H1 (cell line): Measurements from ENCODE around the gene ZNF511. TPM values are rescaled to one million over a fixed set of nuclear protein-coding genes. Genes with fewer than 3 reads are reported as not detected.

Experiments
- CTCF ChIA-PET: fragments of 300-600 bp; sonication (Branson Sonifier 250); formaldehyde crosslinking; loops from one replicate; lab custom pipeline; 2021; ENCODE audit not compliant: partially characterized antibody; lab: Charles Lee
- POLR2A ChIA-PET: fragments of 300-600 bp; sonication (Branson Sonifier 250); formaldehyde crosslinking; loops from one replicate; lab custom pipeline; 2021; ENCODE audit warnings: inconsistent platforms; ENCODE audit not compliant: partially characterized antibody; lab: Charles Lee
- DNase-seq, 2 experiments: peaks; one replicate each; pipeline versions ENCODE4 v3.0.0 to v3.0.0-alpha.2; 2010 to 2022; ENCODE audit warnings: low spot score in 2 of 2, low read depth in 1 of 2, mixed read lengths in 1 of 2
- FAIRE-seq: peaks from 2 replicates; lab custom pipeline; 2011; peaks lifted over from hg19 to GRCh38; lab: Jason Lieb, UNC
- H2AFZ ChIP-seq: 2 replicates; pipeline ENCODE4 v1.8.1; 2012; ENCODE audit warnings: low read length, inconsistent platforms
- H2AK5ac ChIP-seq: 2 replicates; pipeline ENCODE4 v1.6.1; 2013; ENCODE audit warnings: low read depth, low read length
- H2BK120ac ChIP-seq: replicated peaks from 2 replicates; pipeline ENCODE3; 2013; ENCODE audit warnings: low read depth, low read length, inconsistent platforms
- H2BK12ac ChIP-seq: 2 replicates; pipeline ENCODE4 v1.6.1; 2013; ENCODE audit warnings: low read depth, low read length
- H2BK15ac ChIP-seq: 2 replicates; pipeline ENCODE4 v1.6.1; 2013; ENCODE audit warnings: low read length
- H2BK20ac ChIP-seq: 2 replicates; pipeline ENCODE4 v1.6.1; 2013; ENCODE audit warnings: low read length
- H2BK5ac ChIP-seq: 2 replicates; pipeline ENCODE4 v1.6.1; 2013; ENCODE audit warnings: low read depth, low read length
- H3K14ac ChIP-seq: 2 replicates; pipeline ENCODE4 v1.6.1; 2013; ENCODE audit warnings: inconsistent platforms; ENCODE audit not compliant: insufficient read length
- H3K18ac ChIP-seq: 2 replicates; pipeline ENCODE4 v1.6.1; 2013; ENCODE audit warnings: low read length; ENCODE audit errors: extremely low read depth
- H3K23ac ChIP-seq: 2 replicates; pipeline ENCODE4 v1.6.1; 2013; ENCODE audit warnings: inconsistent platforms; ENCODE audit not compliant: insufficient read length
- H3K23me2 ChIP-seq: 2 replicates; pipeline ENCODE4 v1.6.1; 2013; ENCODE audit warnings: low read depth, low read length
- H3K27ac ChIP-seq: 2 replicates; pipeline ENCODE4 v1.6.1; 2011; ENCODE audit warnings: low read depth, low read length, inconsistent platforms
- H3K27me3 ChIP-seq, 4 experiments: replicated peaks in 1 of 4; 1 replicate in 1 of 4; 2 replicates in 3 of 4; pipeline versions ENCODE4 v1.6.1 to v1.8.1; 2011 to 2013; ENCODE audit warnings: low read length in 3 of 4, mild to moderate bottlenecking in 3 of 4, inconsistent platforms in 2 of 4, mixed read lengths in 2 of 4, moderate library complexity in 1 of 4; ENCODE audit not compliant: control insufficient read depth in 3 of 4, insufficient read depth in 3 of 4; ENCODE audit errors: extremely low read depth in 1 of 4
- H3K36me3 ChIP-seq, 4 experiments: 2 replicates each; pipeline versions ENCODE4 v1.6.1 to v1.8.1; 2011 to 2013; ENCODE audit warnings: mild to moderate bottlenecking in 4 of 4, low read length in 3 of 4, moderate library complexity in 2 of 4, control low read depth in 1 of 4, inconsistent platforms in 1 of 4; ENCODE audit not compliant: insufficient read depth in 4 of 4, control insufficient read depth in 2 of 4
- H3K4ac ChIP-seq: replicated peaks from 2 replicates; pipeline ENCODE3; 2013; ENCODE audit warnings: low read length, low read depth, mixed read lengths, inconsistent platforms; ENCODE audit not compliant: insufficient read length
- H3K4me1 ChIP-seq, 4 experiments: replicated peaks in 1 of 4; 1 replicate in 1 of 4; 2 replicates in 3 of 4; pipeline versions ENCODE4 v1.6.1 to v1.8.1; 2011 to 2013; ENCODE audit warnings: low read length in 3 of 4, inconsistent platforms in 2 of 4, mixed read lengths in 1 of 4; ENCODE audit not compliant: insufficient read depth in 4 of 4, control insufficient read depth in 3 of 4
- H3K4me2 ChIP-seq, 2 experiments: 2 replicates each; pipeline versions ENCODE4 v1.6.1 to v1.8.1; 2011 to 2013; ENCODE audit warnings: low read depth in 2 of 2, low read length in 2 of 2, control low read depth in 1 of 2, inconsistent platforms in 1 of 2, mild to moderate bottlenecking in 1 of 2; ENCODE audit not compliant: insufficient read depth in 1 of 2
- H3K4me3 ChIP-seq, 4 experiments: fragments of 200-600, 300-600 bp in 1 of 4; sonication (generic), shearing (Covaris generic), sonication (Bioruptor Twin) in 1 of 4; 2 replicates each; pipeline versions ENCODE4 v1.5.1 to v1.8.1; 2011 to 2016; ENCODE audit warnings: low read length in 4 of 4, low read depth in 3 of 4, control low read depth in 2 of 4, inconsistent platforms in 2 of 4, mild to moderate bottlenecking in 2 of 4, mixed read lengths in 1 of 4, moderate library complexity in 1 of 4; ENCODE audit not compliant: insufficient read depth in 2 of 4; ENCODE audit errors: extremely low read depth in 1 of 4
- H3K56ac ChIP-seq: replicated peaks from 2 replicates; pipeline ENCODE3; 2013; ENCODE audit warnings: low read depth, mild to moderate bottlenecking, mixed read lengths, low read length, inconsistent platforms; ENCODE audit not compliant: insufficient read length
- H3K79me1 ChIP-seq: 2 replicates; pipeline ENCODE4 v1.6.1; 2013; ENCODE audit warnings: low read depth, low read length, control low read depth
- H3K79me2 ChIP-seq, 2 experiments: 2 replicates each; pipeline versions ENCODE4 v1.6.1 to v1.8.1; 2012 to 2013; ENCODE audit warnings: low read length in 2 of 2, mild to moderate bottlenecking in 2 of 2, inconsistent platforms in 1 of 2; ENCODE audit not compliant: insufficient read depth in 2 of 2, control insufficient read depth in 1 of 2
- H3K9ac ChIP-seq, 4 experiments: replicated peaks in 1 of 4; 1 replicate in 1 of 4; 2 replicates in 3 of 4; pipeline versions ENCODE4 v1.6.1 to v1.8.1; 2011 to 2013; ENCODE audit warnings: low read depth in 3 of 4, low read length in 3 of 4, control low read depth in 2 of 4, mild to moderate bottlenecking in 2 of 4, moderate library complexity in 2 of 4, inconsistent platforms in 1 of 4; ENCODE audit errors: extremely low read depth in 1 of 4
- H3K9me3 ChIP-seq, 2 experiments: 2 replicates each; pipeline versions ENCODE4 v1.6.1 to v1.8.1; 2012 to 2013; ENCODE audit warnings: mild to moderate bottlenecking in 2 of 2, moderate library complexity in 2 of 2, control low read depth in 1 of 2, inconsistent platforms in 1 of 2, low read depth in 1 of 2, low read length in 1 of 2, mixed read lengths in 1 of 2; ENCODE audit not compliant: insufficient read depth in 2 of 2
- H4K20me1 ChIP-seq, 2 experiments: replicated peaks in 1 of 2; 2 replicates each; pipeline versions ENCODE3 to v1.8.1; 2011 to 2013; ENCODE audit warnings: inconsistent platforms in 2 of 2, low read length in 2 of 2, mild to moderate bottlenecking in 1 of 2; ENCODE audit not compliant: insufficient read depth in 2 of 2, control insufficient read depth in 1 of 2
- H4K5ac ChIP-seq: 2 replicates; pipeline ENCODE4 v1.6.1; 2013; ENCODE audit warnings: low read length, low read depth, mixed read lengths, inconsistent platforms; ENCODE audit not compliant: insufficient read length
- H4K8ac ChIP-seq: 2 replicates; pipeline ENCODE4 v1.8.0; 2013; ENCODE audit warnings: mild to moderate bottlenecking, moderate library complexity, low read length, inconsistent platforms; ENCODE audit not compliant: insufficient read depth; ENCODE audit errors: extremely low read depth
- H4K91ac ChIP-seq: replicated peaks from 2 replicates; pipeline ENCODE3; 2013; ENCODE audit warnings: low read length, mixed read lengths, inconsistent platforms; ENCODE audit not compliant: insufficient read length
- CBX5 ChIP-seq: fragments of 300-800, 300-1000 bp; sonication (generic); IDR thresholded peaks from 2 replicates; pipeline ENCODE4 v1.7.1; 2016; ENCODE audit warnings: antibody characterized with exemption, low read length, low read depth
- CTCF ChIP-seq, 3 experiments: IDR thresholded peaks; 1 replicate in 2 of 3; 2 replicates in 1 of 3; pipeline versions ENCODE4 v1.5.1 to v1.6.1; 2011; ENCODE audit warnings: low read length in 3 of 3, mild to moderate bottlenecking in 3 of 3, inconsistent platforms in 2 of 3, low read depth in 1 of 3, moderate library complexity in 1 of 3; ENCODE audit not compliant: insufficient read depth in 1 of 3; ENCODE audit errors: control extremely low read depth in 1 of 3
- HDAC2 ChIP-seq, 2 experiments: fragments of 300-600 bp in 1 of 2; sonication (generic) in 1 of 2; IDR thresholded peaks; 2 replicates each; pipeline ENCODE4 v1.6.1; 2011 to 2012; ENCODE audit warnings: low read depth in 2 of 2, low read length in 2 of 2, mild to moderate bottlenecking in 2 of 2, moderate library complexity in 2 of 2, borderline replicate concordance in 1 of 2, inconsistent platforms in 1 of 2
- JUND ChIP-seq: IDR thresholded peaks from 2 replicates; pipeline ENCODE4 v1.6.1; 2011; ENCODE audit warnings: mild to moderate bottlenecking, improper control_type of control experiment, low read length
- POU5F1 ChIP-seq: IDR thresholded peaks from 2 replicates; pipeline ENCODE4 v1.6.1; 2011; ENCODE audit warnings: low read depth, mild to moderate bottlenecking, low read length, moderate library complexity
- RAD21 ChIP-seq, 2 experiments: IDR thresholded peaks in 1 of 2; conservative IDR thresholded peaks in 1 of 2; 2 replicates each; pipeline ENCODE4 v1.6.1; 2011; ENCODE audit warnings: low read depth in 2 of 2, low read length in 2 of 2, improper control_type of control experiment in 1 of 2, inconsistent platforms in 1 of 2, mild to moderate bottlenecking in 1 of 2, moderate library complexity in 1 of 2
- SUZ12 ChIP-seq: fragments of 200-600 bp; sonication (generic); IDR thresholded peaks from 2 replicates; pipeline ENCODE4 v1.6.1; 2012; ENCODE audit warnings: mild to moderate bottlenecking, inconsistent platforms, low read length, moderate library complexity, mixed read lengths
- TAF7 ChIP-seq: optimal IDR thresholded peaks from 2 replicates; pipeline ENCODE3; 2011; ENCODE audit warnings: low read depth, mild to moderate bottlenecking, inconsistent platforms, low read length, moderate library complexity, borderline replicate concordance
- WGBS, 2 experiments: shearing (Covaris generic) in 1 of 2; methylation state at CpG; one replicate each; pipeline versions ENCODE4 v1.1.6 to v1.1.7; 2013 to 2015; ENCODE audit warnings: low lambda C conversion rate in 2 of 2, mixed read lengths in 2 of 2, inconsistent platforms in 1 of 2, low coverage in 1 of 2, missing lambda C conversion rate in 1 of 2; ENCODE audit not compliant: insufficient replicate concordance in 2 of 2, insufficient coverage in 1 of 2, insufficient read length in 1 of 2; ENCODE audit errors: extremely low coverage in 1 of 2, missing lambda C conversion rate in 1 of 2; 5-methylcytosine and 5-hydroxymethylcytosine counted together
- polyA plus RNA-seq, 7 experiments: library from polyadenylated mRNA; depleted of rRNA in 3 of 7; stranded (reverse) in 5 of 7; unstranded in 2 of 7; fragments of >200 nt in 5 of 7; fragments of 200-250 nt in 2 of 7; gene quantifications; 1 replicate in 5 of 7; 2 replicates in 1 of 7; 4 replicates in 1 of 7; pipeline versions ENCODE4 v1.2.1 to v1.2.3, GENCODE V29; 2011 to 2013; ENCODE audit warnings: missing spikeins in 2 of 7, mixed read lengths in 2 of 7
- total RNA-seq: library from RNA; stranded (reverse); fragmentation: NEBNext Ultra II Directional; extraction: Animal tissue kit (Norgen Biotek cat#: 25700); gene quantifications from 2 replicates; pipeline ENCODE4 v1.2.1, GENCODE V29; 2021

Gene ZNF511
- total and polyA plus RNA-seq, 2 of the 8 experiments (the other 6 are each of a cell fraction or from before 2014, with no cell fraction given) = 55.4 to 71.7 TPM

DNA sequence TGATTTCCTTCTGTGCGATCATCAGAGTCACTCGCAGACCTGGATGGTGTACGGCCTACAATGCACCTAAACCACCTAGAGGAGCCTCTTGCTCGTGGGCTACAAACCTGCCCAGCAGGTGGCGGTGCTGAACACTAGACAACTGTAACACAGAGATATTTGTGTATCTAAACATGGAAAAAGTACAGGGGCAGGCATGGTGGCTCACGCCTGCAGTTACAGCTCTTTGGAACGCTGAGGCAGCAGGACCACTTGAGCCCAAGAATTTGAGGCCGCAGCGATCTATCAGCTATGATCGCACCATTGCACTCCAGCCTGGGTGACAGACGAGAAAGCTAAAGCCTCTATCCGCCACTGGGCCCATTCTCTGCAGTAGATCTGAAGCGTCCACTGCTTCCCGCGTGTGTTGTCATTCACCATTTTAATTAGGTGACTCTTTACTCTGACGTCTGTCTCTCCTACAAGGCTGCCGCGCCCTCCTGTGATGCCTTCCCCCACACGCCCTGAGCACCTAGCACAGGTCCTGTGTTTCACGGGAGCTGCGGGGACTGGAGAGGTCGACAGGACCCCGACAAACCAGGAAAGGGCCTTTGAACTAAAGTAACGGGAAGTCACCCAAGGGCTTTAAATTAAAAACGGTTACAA, 816 bp upstream of the ZNF511 start:
- H3K56ac ChIP-seq = no peak overlapping the region
- H3K79me2 ChIP-seq = peaks cover 3 to 39% of the 10 kb centered on the region in 2 experiments; a peak in 3 of 4 replicates
- no peak overlapping the region for H2AK5ac ChIP-seq
- H3K27ac ChIP-seq = no peak overlapping the region
- no peaks in the 10 kb centered on the region for H3K27me3 ChIP-seq
- 0 out of 2 replicates have a peak overlapping the region, but pooled peaks have one; percentile 46 for H2BK15ac ChIP-seq
- no peak overlapping the region for H4K8ac ChIP-seq
- peaks cover 0 to 6% (median 4%) of the 10 kb centered on the region in 4 experiments; a peak in 4 of 7 replicates for H3K4me1 ChIP-seq
- peaks cover 26% of the 10 kb centered on the region for H3K79me1 ChIP-seq
- ChIA-PET CTCF (interaction anchor here (0.6 to 3.0 kb wide), 28 partner anchors 10 to 698 kb away, joined by 3 to 24 read pairs (median 4); partner anchors contain the start of gene VENTX), POLR2A (interaction anchor here (0.6 to 1.4 kb wide), 5 partner anchors 11 to 163 kb away, joined by 3 to 4 read pairs (median 3); partner anchors contain the start of gene FUOM)
- FAIRE-seq (peak; percentile 69), DNase-seq (peak; percentile 19 to 75)
- peak overlapping the region; percentile 45 to 97 (median 76); a peak in 6 of 7 replicates for H3K9ac ChIP-seq
- 21% methylated on average over 25 of the region's 25 CpGs; no CpG with 5 or more reads in 1 of the 2 experiments for WGBS, 2 experiments
- H2BK120ac ChIP-seq = no peak overlapping the region
- no peaks in the 10 kb centered on the region for H3K9me3 ChIP-seq
- H4K91ac ChIP-seq = no peak overlapping the region
- no peak overlapping the region for H3K18ac ChIP-seq
- peak overlapping the region; percentile 71 to 85 (median 82) for H3K4me3 ChIP-seq
- peaks cover 9% of the 10 kb centered on the region; the same call in 1 of the 2 replicates for H3K23me2 ChIP-seq
- H3K36me3 ChIP-seq = peaks cover 4 to 22% (median 6%) of the 10 kb centered on the region in 4 experiments; a peak in 7 of 8 replicates
- no peak overlapping the region for H4K5ac ChIP-seq
- H2BK12ac ChIP-seq = no peak overlapping the region
- H3K4ac ChIP-seq = no peak overlapping the region
- H4K20me1 ChIP-seq = peaks cover 6 to 16% of the 10 kb centered on the region in 2 experiments
- no peak overlapping the region for H3K23ac ChIP-seq
- no peak overlapping the region for H3K14ac ChIP-seq
- H2AFZ ChIP-seq = no peak overlapping the region
- peak overlapping the region; percentile 85 to 88 for H3K4me2 ChIP-seq
- no peak overlapping the region for H2BK5ac ChIP-seq
- no peak overlapping the region for H2BK20ac ChIP-seq
- TF ChIP-seq POU5F1 = no peak
- TF ChIP-seq CTCF (IDR thresholded peaks at IDR 0.05; ENCODE audit: control extremely low read depth in 1 of 3, insufficient read depth in 1 of 3, low read depth in 1 of 3, low read length in 3 of 3) = peak; percentile 72 to 74 (median 73)
- no peak for TF ChIP-seq SUZ12
- TF ChIP-seq TAF7 = no peak
- TF ChIP-seq HDAC2 (IDR thresholded peaks at IDR 0.05; ENCODE audit: borderline replicate concordance in 1 of 2, low read depth in 2 of 2, low read length in 2 of 2) = no peak
- TF ChIP-seq JUND = no peak
- TF ChIP-seq CBX5 = no peak
- TF ChIP-seq RAD21 (IDR thresholded peaks at IDR 0.05 in 1 of 2, conservative IDR thresholded peaks at IDR 0.05 in 1 of 2; ENCODE audit: low read depth in 2 of 2, low read length in 2 of 2) = peak; percentile 14 to 27; a peak in 3 of 4 replicates
